MM.1S (cell line): Measurements from ENCODE around the gene RNASE8.

Experiments
- CTCF ChIP-seq: fragments of 300-600 bp; sonication (generic); IDR thresholded peaks from 2 replicates; pipeline ENCODE4 v1.5.1; 2016; ENCODE audit warnings: antibody characterized with exemption, low read length, mixed read lengths
- EZH2 ChIP-seq: fragments of 300-600 bp; sonication (generic); optimal IDR thresholded peaks from 2 replicates; pipeline ENCODE3; 2017; ENCODE audit warnings: low read depth, mild to moderate bottlenecking, antibody characterized with exemption, low read length, mixed read lengths
- EZH2phosphoT487 ChIP-seq: fragments of 300-600 bp; sonication (generic); IDR thresholded peaks from 2 replicates; pipeline ENCODE4 v1.6.1; 2018; ENCODE audit warnings: antibody characterized with exemption, low read length

- TF ChIP-seq EZH2phosphoT487 (no peak), CTCF (no peak), EZH2 (no peak)
These were observed 26.1 kb downstream of the RNASE8 start for GRCh38 chr14:21083565-21084325.
